HG03457 (cell line): ENCODE results near the gene MARCHF5.
"Not testable (repeated sequence)": the region's sequence is repeated elsewhere in the genome, so short reads cannot be mapped to it uniquely, and the experiment has no call there.

ENCODE experiments used
- ATAC-seq: cut with Tn5 transposase; IDR thresholded peaks from one replicate; pipeline ENCODE4 v1.9.1; 2021; ENCODE audit warnings: moderate number of reproducible peaks; ENCODE audit not compliant: unreplicated experiment

The MARCHF5 gene

GRCh38 chr10:92384741-92385140, 93.8 kb downstream of the MARCHF5 start:
- no peak for ATAC-seq

- ATAC-seq: no peak
Measured at GRCh38 chr10:92385831-92386230, 94.9 kb downstream of the MARCHF5 start.

GRCh38 chr10:92387289-92387940, 96.4 kb downstream of the MARCHF5 start:
- ATAC-seq: no peak

GRCh38 chr10:92393173-92393572, 102.2 kb downstream of the MARCHF5 start:
- not testable (repeated sequence) for ATAC-seq

GRCh38 chr10:92395271-92395670, 104.3 kb downstream of the MARCHF5 start:
- no peak for ATAC-seq

GRCh38 chr10:92402234-92402633, 111.3 kb downstream of the MARCHF5 start:
- ATAC-seq: not testable (repeated sequence)
